A673 (cell line): ENCODE measurements around the gene EVI2B. TPM values are rescaled to one million over a fixed set of nuclear protein-coding genes. Genes with fewer than 3 reads are reported as not detected.

ENCODE experiments used
- BruUV-seq: library from RNA; stranded (reverse); fragments of 400-500 nt; replicated peaks from 2 replicates; lab custom pipeline; 2021; lab: Mats Ljungman, UMichigan
- CTCF ChIA-PET: fragments of 300-600 bp; sonication (Branson Sonifier 250); formaldehyde crosslinking; loops from one replicate; lab custom pipeline; 2022; ENCODE audit warnings: antibody characterized with exemption; lab: Charles Lee
- POLR2A ChIA-PET: fragments of 300-600 bp; sonication (Branson Sonifier 250); formaldehyde crosslinking; loops from one replicate; lab custom pipeline; 2022; ENCODE audit warnings: antibody characterized with exemption; ENCODE audit not compliant: low non-redundant PET; lab: Charles Lee
- DNase-seq: peaks from one replicate; pipeline ENCODE4 v3.0.0-alpha.2; 2015; ENCODE audit warnings: low spot score
- H3K27ac ChIP-seq: fragments of 200-600 bp; sonication (generic); 2 replicates; pipeline ENCODE4 v1.5.1; 2016; ENCODE audit warnings: mixed run types, low read depth, mild to moderate bottlenecking, mixed read lengths, antibody characterized with exemption, low read length; ENCODE audit not compliant: poor library complexity, severe bottlenecking
- H3K27me3 ChIP-seq: fragments of 200-600 bp; sonication (generic); replicated peaks from 2 replicates; pipeline ENCODE4 v1.6.1; 2017; ENCODE audit warnings: mixed run types, low read depth, mild to moderate bottlenecking, mixed read lengths, antibody characterized with exemption, low read length; ENCODE audit not compliant: insufficient read depth, poor library complexity
- H3K36me3 ChIP-seq: fragments of 200-600 bp; sonication (generic); 2 replicates; pipeline ENCODE4 v1.6.1; 2016; ENCODE audit warnings: mixed run types, mild to moderate bottlenecking, mixed read lengths, antibody characterized with exemption, low read length; ENCODE audit not compliant: insufficient read depth, poor library complexity, severe bottlenecking
- H3K4me1 ChIP-seq: fragments of 200-600 bp; sonication (generic); 2 replicates; pipeline ENCODE4 v1.6.1; 2017; ENCODE audit warnings: mixed run types, mild to moderate bottlenecking, mixed read lengths, antibody characterized with exemption, low read length; ENCODE audit not compliant: insufficient read depth, poor library complexity, severe bottlenecking
- H3K4me3 ChIP-seq: fragments of 200-600 bp; sonication (generic); 2 replicates; pipeline ENCODE4 v1.5.1; 2016; ENCODE audit warnings: low read depth, mixed run types, mild to moderate bottlenecking, mixed read lengths, low read length; ENCODE audit not compliant: poor library complexity, severe bottlenecking
- H3K9me3 ChIP-seq: fragments of 200-600 bp; sonication (generic); 2 replicates; pipeline ENCODE4 v1.6.1; 2016; ENCODE audit warnings: mixed run types, low read depth, mild to moderate bottlenecking, mixed read lengths, antibody characterized with exemption, low read length; ENCODE audit not compliant: poor library complexity, severe bottlenecking
- EZH2 ChIP-seq: fragments of 200-600 bp; sonication (generic); IDR thresholded peaks from 2 replicates; pipeline ENCODE4 v1.6.1; 2017; ENCODE audit warnings: borderline replicate concordance, low read depth, mild to moderate bottlenecking, mixed read lengths, antibody characterized with exemption, low read length; ENCODE audit not compliant: poor library complexity, severe bottlenecking
- intact Hi-C: fragments of 100-400 bp; cut with micrococcal nuclease; formaldehyde crosslinking; loops from one replicate; pipeline ENCODE4 v1.10.0; 2022; ENCODE audit not compliant: unreplicated experiment
- total RNA-seq: library from RNA; stranded (reverse); gene quantifications from 2 replicates; pipeline ENCODE4 v1.2.3, GENCODE V29; 2021
- TF ChIP-seq, protein P1 (sequence below): fragments of 300-800, 200-600 bp; sonication (generic); conservative IDR thresholded peaks from 2 replicates; pipeline ENCODE4 v1.5.1; 2017; ENCODE audit warnings: low read depth, mild to moderate bottlenecking, antibody characterized with exemption, low read length, moderate library complexity, mixed read lengths

EVI2B gene
- total RNA-seq, 1 experiment from 2014 or later: 0.92 TPM

DNA sequence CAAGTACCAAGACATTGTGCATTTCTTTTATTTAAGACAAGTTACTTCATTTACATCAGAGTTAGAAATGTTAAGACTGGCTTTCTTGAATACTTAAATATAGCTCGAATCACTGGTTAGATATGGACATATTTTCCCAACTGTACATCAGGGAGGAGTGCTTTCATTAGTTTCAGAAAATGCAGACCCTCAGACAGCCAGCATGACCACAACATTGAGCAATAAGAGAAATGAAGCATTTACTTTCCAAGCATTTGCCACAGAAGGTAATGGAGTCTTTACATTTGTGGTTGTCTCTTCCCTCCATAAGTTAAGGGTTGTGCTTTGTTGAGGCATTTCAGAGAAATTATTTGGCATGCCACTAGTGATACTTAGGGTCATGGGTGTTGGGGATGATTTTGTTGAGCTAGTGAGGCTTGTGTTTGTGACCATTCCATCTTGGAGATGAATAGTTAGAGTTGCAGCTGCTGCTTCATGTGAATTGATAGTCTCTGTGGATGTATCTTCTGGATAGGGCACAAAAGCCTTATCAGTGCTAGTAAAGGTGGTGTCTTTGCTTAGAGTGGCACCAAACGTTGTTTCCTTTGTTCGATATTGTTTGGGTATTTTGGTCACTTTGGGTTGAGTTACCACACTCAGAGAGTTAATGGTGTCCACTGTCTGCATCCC is 18.9 kb downstream of the EVI2B start:
- H3K27me3 ChIP-seq: no peaks in the 10 kb centered on the region
- H3K4me3 ChIP-seq: no peak overlapping the region
- H3K27ac ChIP-seq: no peak overlapping the region
- CTCF ChIA-PET: no interaction called here
- no peaks in the 10 kb centered on the region for H3K36me3 ChIP-seq
- TF ChIP-seq EZH2: no peak
- TF ChIP-seq, protein P1, sequence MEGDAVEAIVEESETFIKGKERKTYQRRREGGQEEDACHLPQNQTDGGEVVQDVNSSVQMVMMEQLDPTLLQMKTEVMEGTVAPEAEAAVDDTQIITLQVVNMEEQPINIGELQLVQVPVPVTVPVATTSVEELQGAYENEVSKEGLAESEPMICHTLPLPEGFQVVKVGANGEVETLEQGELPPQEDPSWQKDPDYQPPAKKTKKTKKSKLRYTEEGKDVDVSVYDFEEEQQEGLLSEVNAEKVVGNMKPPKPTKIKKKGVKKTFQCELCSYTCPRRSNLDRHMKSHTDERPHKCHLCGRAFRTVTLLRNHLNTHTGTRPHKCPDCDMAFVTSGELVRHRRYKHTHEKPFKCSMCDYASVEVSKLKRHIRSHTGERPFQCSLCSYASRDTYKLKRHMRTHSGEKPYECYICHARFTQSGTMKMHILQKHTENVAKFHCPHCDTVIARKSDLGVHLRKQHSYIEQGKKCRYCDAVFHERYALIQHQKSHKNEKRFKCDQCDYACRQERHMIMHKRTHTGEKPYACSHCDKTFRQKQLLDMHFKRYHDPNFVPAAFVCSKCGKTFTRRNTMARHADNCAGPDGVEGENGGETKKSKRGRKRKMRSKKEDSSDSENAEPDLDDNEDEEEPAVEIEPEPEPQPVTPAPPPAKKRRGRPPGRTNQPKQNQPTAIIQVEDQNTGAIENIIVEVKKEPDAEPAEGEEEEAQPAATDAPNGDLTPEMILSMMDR: no peak
- no peaks in the 10 kb centered on the region for H3K4me1 ChIP-seq
- intact Hi-C loops: no loop called here
- H3K9me3 ChIP-seq: no peaks in the 10 kb centered on the region
- DNase-seq: no peak
- BruUV-seq: no TSS peak
- POLR2A ChIA-PET: no interaction called here

DNA sequence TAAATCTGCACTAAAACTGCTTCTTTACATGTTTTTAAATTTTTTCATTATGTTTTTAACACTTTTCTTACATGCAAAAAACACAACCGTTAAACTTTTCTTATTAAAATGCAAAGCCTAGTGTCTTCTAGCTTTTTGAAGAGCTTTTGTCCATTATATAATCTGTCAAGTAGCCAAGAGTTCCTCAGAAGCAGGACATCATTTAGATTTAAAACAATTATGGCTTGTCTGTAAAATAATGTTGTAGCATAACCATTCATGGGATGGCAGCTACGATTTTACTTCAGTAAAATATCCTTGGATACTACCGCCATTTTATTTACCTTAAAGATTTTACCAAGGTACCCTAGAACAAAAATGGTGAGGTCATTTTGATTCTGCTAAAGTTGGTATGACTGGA is 19.6 kb downstream of the EVI2B start:
- Histone ChIP-seq H3K4me1 (no peaks in the 10 kb centered on the region), H3K36me3 (no peaks in the 10 kb centered on the region), H3K4me3 (no peak overlapping the region), H3K9me3 (no peaks in the 10 kb centered on the region), H3K27ac (no peak overlapping the region), H3K27me3 (no peaks in the 10 kb centered on the region)
- BruUV-seq: no TSS peak
- intact Hi-C loops: no loop called here
- POLR2A ChIA-PET: no interaction called here
- no peak for DNase-seq
- CTCF ChIA-PET: no interaction called here
- no peak for TF ChIP-seq EZH2
- TF ChIP-seq, protein P1: no peak

DNA sequence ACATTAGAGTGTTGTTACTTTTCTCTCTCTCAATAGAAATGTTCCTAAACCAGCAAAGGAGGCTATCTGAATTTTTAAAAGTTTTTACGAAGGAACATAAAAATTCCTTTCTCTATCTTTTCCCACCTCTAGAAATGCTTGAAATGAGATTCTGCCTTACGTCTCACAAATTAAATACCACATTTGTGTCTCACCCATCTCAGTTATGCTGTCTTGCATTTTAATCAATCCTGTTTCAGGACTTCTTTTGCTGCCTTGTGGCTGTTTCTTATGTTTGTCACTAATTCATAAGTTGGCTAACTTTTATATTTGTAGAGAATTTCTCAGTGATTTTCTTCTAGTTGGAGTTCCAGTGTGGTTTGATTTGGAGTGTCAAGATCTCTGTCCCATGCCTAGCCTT is 20.3 kb downstream of the EVI2B start:
- DNase-seq: no peak
- H3K27me3 ChIP-seq: no peaks in the 10 kb centered on the region
- POLR2A ChIA-PET: no interaction called here
- no peak overlapping the region for H3K27ac ChIP-seq
- no peak for TF ChIP-seq EZH2
- TF ChIP-seq, protein P1: no peak
- CTCF ChIA-PET: no interaction called here
- no peak overlapping the region for H3K4me3 ChIP-seq
- H3K36me3 ChIP-seq: no peaks in the 10 kb centered on the region
- BruUV-seq: no TSS peak
- no peaks in the 10 kb centered on the region for H3K9me3 ChIP-seq
- intact Hi-C loops: no loop called here
- H3K4me1 ChIP-seq: no peaks in the 10 kb centered on the region
